ENCODE data around the gene ZFP36L2.

Gene ZFP36L2

GRCh38 chr2:43222475-43223309 is 3.7 kb downstream of the ZFP36L2 start:
- no peak for DNase-seq

- peak; percentile 76 to 78 for DNase-seq
These were observed 4.5 kb downstream of the ZFP36L2 start for GRCh38 chr2:43221763-43222474.

GRCh38 chr2:43221124-43221762 is 5.2 kb downstream of the ZFP36L2 start:
- peak; percentile 58 for DNase-seq

GRCh38 chr2:43220760-43221123 is 5.7 kb downstream of the ZFP36L2 start:
- peak in 1 of 2 experiments; percentile 19 for DNase-seq

GRCh38 chr2:43220229-43220751 is 6.1 kb downstream of the ZFP36L2 start:
- DNase-seq: no peak

- DNase-seq: peak; percentile 83 to 87
These were observed 6.8 kb downstream of the ZFP36L2 start for GRCh38 chr2:43219383-43220228.

- DNase-seq: peak; percentile 60 to 69
These were observed 7.6 kb downstream of the ZFP36L2 start for GRCh38 chr2:43218702-43219382.

GRCh38 chr2:43218155-43218701 is 8.2 kb downstream of the ZFP36L2 start:
- no peak for DNase-seq

GRCh38 chr2:43217228-43218154 is 8.9 kb downstream of the ZFP36L2 start:
- DNase-seq: no peak

- no peak for DNase-seq
These were observed 9.8 kb downstream of the ZFP36L2 start for GRCh38 chr2:43216629-43217028.

GRCh38 chr2:43215673-43216255 is 10.6 kb downstream of the ZFP36L2 start:
- no peak for DNase-seq

GRCh38 chr2:43214253-43214652 is 12.2 kb downstream of the ZFP36L2 start:
- no peak for DNase-seq

GRCh38 chr2:43212931-43213330 is 13.5 kb downstream of the ZFP36L2 start:
- DNase-seq: no peak

- DNase-seq: no peak
These were observed 14.1 kb downstream of the ZFP36L2 start for GRCh38 chr2:43212216-43212835.

- peak; percentile 54 to 62 for DNase-seq
These were observed 15.7 kb downstream of the ZFP36L2 start for GRCh38 chr2:43210467-43211303.

- DNase-seq: no peak
These were observed 16.3 kb downstream of the ZFP36L2 start for GRCh38 chr2:43210125-43210466.

GRCh38 chr2:43209204-43209717 is 17.1 kb downstream of the ZFP36L2 start:
- no peak for DNase-seq

- no peak for DNase-seq
These were observed 18.7 kb downstream of the ZFP36L2 start for GRCh38 chr2:43207553-43208300.

All from activated T-cell treated with anti-CD3 and anti-CD28 coated beads, Interleukin-2, amount 50 U/mL, for 48 hours (primary cell).